Central memory CD4-positive, alpha-beta T cell (primary cell): ENCODE measurements around the gene CXCL8.
"Not testable (repeated sequence)": the region's sequence is repeated elsewhere in the genome, so short reads cannot be mapped to it uniquely, and the experiment has no call there.

ENCODE experiments used
- DNase-seq: peaks from one replicate; pipeline ENCODE4 v3.0.0; 2022

Gene CXCL8

GRCh38 chr4:73743795-73744194 is 3.4 kb downstream of the CXCL8 start:
- no peak for DNase-seq

- no peak for DNase-seq
Observed at GRCh38 chr4:73744203-73744602, 3.8 kb downstream of the CXCL8 start.

- no peak for DNase-seq
Observed at GRCh38 chr4:73750730-73751129, 10.4 kb downstream of the CXCL8 start.

GRCh38 chr4:73751166-73751565 is 10.8 kb downstream of the CXCL8 start:
- DNase-seq: no peak

GRCh38 chr4:73751830-73752229 is 11.5 kb downstream of the CXCL8 start:
- DNase-seq: no peak

GRCh38 chr4:73752424-73752823 is 12.1 kb downstream of the CXCL8 start:
- DNase-seq: no peak

- no peak for DNase-seq
Observed at GRCh38 chr4:73753215-73753614, 12.8 kb downstream of the CXCL8 start.

GRCh38 chr4:73754934-73755333 is 14.6 kb downstream of the CXCL8 start:
- DNase-seq: no peak

- DNase-seq: no peak
Observed at GRCh38 chr4:73759357-73759756, 19.0 kb downstream of the CXCL8 start.

GRCh38 chr4:73761856-73762255 is 21.5 kb downstream of the CXCL8 start:
- DNase-seq: no peak

- no peak for DNase-seq
Observed at GRCh38 chr4:73762409-73762808, 22.0 kb downstream of the CXCL8 start.

GRCh38 chr4:73763877-73764276 is 23.5 kb downstream of the CXCL8 start:
- DNase-seq: no peak

- DNase-seq: no peak
Observed at GRCh38 chr4:73764513-73764912, 24.1 kb downstream of the CXCL8 start.

GRCh38 chr4:73765296-73765695 is 24.9 kb downstream of the CXCL8 start:
- no peak for DNase-seq

GRCh38 chr4:73770917-73771316 is 30.5 kb downstream of the CXCL8 start:
- no peak for DNase-seq

- DNase-seq: no peak
Observed at GRCh38 chr4:73772363-73772762, 32.0 kb downstream of the CXCL8 start.

GRCh38 chr4:73774406-73774805 is 34.0 kb downstream of the CXCL8 start:
- not testable (repeated sequence) for DNase-seq

GRCh38 chr4:73776321-73776729 is 36.0 kb downstream of the CXCL8 start:
- no peak for DNase-seq

GRCh38 chr4:73777612-73778011 is 37.2 kb downstream of the CXCL8 start:
- no peak for DNase-seq

GRCh38 chr4:73780243-73780642 is 39.9 kb downstream of the CXCL8 start:
- DNase-seq: no peak

GRCh38 chr4:73780834-73781233 is 40.5 kb downstream of the CXCL8 start:
- no peak for DNase-seq

- DNase-seq: no peak
Observed at GRCh38 chr4:73788411-73788810, 48.0 kb downstream of the CXCL8 start.
